Measurements from ENCODE around the gene GPR152. TPM values are rescaled to one million over a fixed set of nuclear protein-coding genes. Genes with fewer than 3 reads are reported as not detected.

GPR152 gene
- total and polyA plus RNA-seq, 2 of the 8 experiments (the other 6 are each of a cell fraction or from before 2014, with no cell fraction given) = not detected

DNA sequence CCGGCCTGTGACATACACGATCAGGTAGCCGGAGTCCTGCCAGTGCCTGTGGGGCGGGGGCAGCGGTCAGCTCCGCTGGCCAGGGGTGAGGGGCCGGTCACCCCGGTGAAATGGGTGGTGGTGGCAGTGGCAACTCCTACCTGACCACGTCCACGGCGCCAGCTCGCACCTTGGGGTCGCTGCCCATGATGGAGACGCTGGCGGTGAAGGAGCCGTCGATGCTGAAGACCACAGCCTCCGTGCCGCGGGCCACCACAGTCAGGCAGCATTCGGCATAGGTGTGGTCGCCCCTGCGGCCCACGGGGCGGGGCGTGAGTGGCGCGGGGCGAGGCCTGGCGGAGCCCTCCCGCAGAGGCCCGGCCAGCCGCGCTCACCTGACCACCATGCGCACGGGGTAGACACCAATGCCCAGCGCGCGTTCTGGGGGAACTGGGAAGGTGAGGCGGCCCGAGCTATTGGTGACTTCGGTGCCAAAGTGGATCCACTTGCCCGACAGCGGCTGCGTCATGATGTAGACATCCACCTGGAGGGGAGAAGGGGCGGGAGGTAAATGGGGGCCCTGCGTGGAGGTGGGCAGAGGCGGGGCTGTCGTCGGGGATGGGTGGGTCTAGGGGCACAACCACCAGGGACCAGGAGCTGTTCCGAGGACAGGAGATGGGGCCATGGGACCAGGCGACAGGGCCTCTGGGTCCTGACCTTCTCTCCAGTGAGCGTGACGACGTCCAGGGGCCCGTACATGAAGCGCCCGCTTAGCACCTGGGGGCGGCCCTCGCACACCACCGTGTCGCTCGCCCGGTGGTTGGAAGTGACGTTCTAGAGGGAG is 41.2 kb upstream of the GPR152 start (continued):
- TF ChIP-seq PHF8 (conservative IDR thresholded peaks at IDR 0.05; ENCODE audit: low read depth, low read length) = no peak
- no peak for TF ChIP-seq POLR2AphosphoS5 (IDR thresholded peaks at IDR 0.05; ENCODE audit: low read depth, low read length)
- no peak for TF ChIP-seq JUND (IDR thresholded peaks at IDR 0.05; ENCODE audit: low read length)
- no peak for TF ChIP-seq POLR2A (IDR thresholded peaks at IDR 0.05; ENCODE audit: control extremely low read depth in 1 of 2, low read depth in 2 of 2, low read length in 2 of 2)
- no peak for TF ChIP-seq NANOG (IDR thresholded peaks at IDR 0.05; ENCODE audit: insufficient read depth, low read depth, low read length, poor library complexity, severe bottlenecking)

Measured in H1 (cell line).